MCF 10A (cell line): ENCODE measurements around the gene FA2H. TPM values are rescaled to one million over a fixed set of nuclear protein-coding genes. Genes with fewer than 3 reads are reported as not detected.

Source experiments
- BruUV-seq: library from RNA; stranded (reverse); fragments of 400-500 nt; replicated peaks from 2 replicates; lab custom pipeline; 2021; lab: Mats Ljungman, UMichigan
- CTCF ChIA-PET: fragments of 300-600 bp; sonication (Branson Sonifier 250); formaldehyde crosslinking; extraction: SDS; loops from one replicate; lab custom pipeline; 2021; ENCODE audit warnings: antibody characterized with exemption, inconsistent platforms; lab: Yijun Ruan, JAX
- POLR2A ChIA-PET: fragments of 300-600, 350-650 bp; sonication (Branson Sonifier 250); formaldehyde crosslinking; extraction: SDS; loops from one replicate; lab custom pipeline; 2020; ENCODE audit warnings: antibody characterized with exemption, inconsistent platforms; lab: Yijun Ruan, JAX
- DNase-seq: peaks from one replicate; pipeline ENCODE4 v3.0.0-alpha.2; 2018; ENCODE audit not compliant: unreplicated experiment
- H3K27ac Mint-ChIP-seq: one replicate; pipeline ENCODE4 v1.8.0; 2022; ENCODE audit warnings: mild to moderate bottlenecking, low read depth, mixed read lengths; ENCODE audit not compliant: unreplicated experiment
- H3K27me3 Mint-ChIP-seq: one replicate; pipeline ENCODE4 v1.8.0; 2022; ENCODE audit warnings: mixed read lengths; ENCODE audit not compliant: insufficient read depth, unreplicated experiment
- H3K36me3 Mint-ChIP-seq: one replicate; pipeline ENCODE4 v1.8.0; 2022; ENCODE audit warnings: mild to moderate bottlenecking, moderate library complexity, mixed read lengths; ENCODE audit not compliant: insufficient read depth, unreplicated experiment
- H3K4me1 Mint-ChIP-seq: one replicate; pipeline ENCODE4 v1.8.0; 2022; ENCODE audit warnings: mixed read lengths; ENCODE audit not compliant: insufficient read depth, unreplicated experiment
- H3K4me3 Mint-ChIP-seq: one replicate; pipeline ENCODE4 v1.8.0; 2022; ENCODE audit warnings: mild to moderate bottlenecking, moderate library complexity, mixed read lengths; ENCODE audit not compliant: unreplicated experiment
- H3K9me3 Mint-ChIP-seq: one replicate; pipeline ENCODE4 v1.8.0; 2022; ENCODE audit warnings: mixed read lengths; ENCODE audit not compliant: unreplicated experiment
- intact Hi-C: fragments of 100-400 bp; cut with micrococcal nuclease; formaldehyde crosslinking; loops from 2 replicates; pipeline ENCODE4 v1.14.1; 2022
- total RNA-seq: library from RNA; stranded (reverse); gene quantifications from 2 replicates; pipeline ENCODE4 v1.2.3, GENCODE V29; 2022
- TF ChIP-seq, protein P1 (sequence below): fragments of 200-600 bp; IDR thresholded peaks from one replicate; pipeline ENCODE4 v1.8.0; 2022; ENCODE audit warnings: antibody characterized with exemption, mild to moderate bottlenecking; ENCODE audit not compliant: unreplicated experiment

Gene FA2H
- total RNA-seq, 1 experiment from 2014 or later: not detected

DNA sequence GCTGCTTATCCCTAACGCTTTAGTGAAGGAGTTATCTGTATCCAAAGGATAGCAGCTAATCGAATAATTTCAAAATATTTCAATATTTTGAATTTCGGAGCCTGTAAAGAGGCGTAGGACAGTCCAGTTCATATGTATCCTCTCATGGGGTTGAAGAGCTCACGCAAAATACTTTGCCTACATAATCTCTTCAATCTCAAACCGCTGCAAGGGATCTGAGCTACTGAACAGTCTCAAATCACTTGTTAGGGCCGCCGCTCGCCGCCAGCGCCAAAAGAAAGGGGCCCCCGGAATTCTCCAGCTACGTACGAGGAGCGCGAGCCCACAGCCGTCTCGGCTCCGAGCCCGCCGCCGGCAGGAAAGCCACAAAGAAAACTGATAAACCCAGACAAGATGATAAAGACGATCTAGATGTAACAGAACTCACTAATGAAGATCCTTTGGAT lies 107.3 kb downstream of the FA2H start:
- Mint-ChIP-seq H3K36me3 (peaks cover 30% of the 10 kb centered on the region), H3K4me3 (peak overlapping the region; percentile 89), H3K4me1 (peaks cover 5% of the 10 kb centered on the region), H3K27ac (peak overlapping the region; percentile 97), H3K27me3 (no peaks in the 10 kb centered on the region), H3K9me3 (no peaks in the 10 kb centered on the region)
- ChIA-PET POLR2A (interaction anchor here (0.6 to 3.6 kb wide), 14 partner anchors 10 to 205 kb away, joined by 3 to 33 read pairs (median 5); partner anchors contain the start of genes GLG1 and MLKL), CTCF (interaction anchor here (0.7 to 2.2 kb wide), 6 partner anchors 16 to 344 kb away, joined by 3 to 8 read pairs (median 4); no protein-coding TSS in a partner anchor)
- DNase-seq: peak; percentile 15
- TSS peak; percentile 52 for BruUV-seq
- intact Hi-C loops: no loop called here
- TF ChIP-seq, protein P1, sequence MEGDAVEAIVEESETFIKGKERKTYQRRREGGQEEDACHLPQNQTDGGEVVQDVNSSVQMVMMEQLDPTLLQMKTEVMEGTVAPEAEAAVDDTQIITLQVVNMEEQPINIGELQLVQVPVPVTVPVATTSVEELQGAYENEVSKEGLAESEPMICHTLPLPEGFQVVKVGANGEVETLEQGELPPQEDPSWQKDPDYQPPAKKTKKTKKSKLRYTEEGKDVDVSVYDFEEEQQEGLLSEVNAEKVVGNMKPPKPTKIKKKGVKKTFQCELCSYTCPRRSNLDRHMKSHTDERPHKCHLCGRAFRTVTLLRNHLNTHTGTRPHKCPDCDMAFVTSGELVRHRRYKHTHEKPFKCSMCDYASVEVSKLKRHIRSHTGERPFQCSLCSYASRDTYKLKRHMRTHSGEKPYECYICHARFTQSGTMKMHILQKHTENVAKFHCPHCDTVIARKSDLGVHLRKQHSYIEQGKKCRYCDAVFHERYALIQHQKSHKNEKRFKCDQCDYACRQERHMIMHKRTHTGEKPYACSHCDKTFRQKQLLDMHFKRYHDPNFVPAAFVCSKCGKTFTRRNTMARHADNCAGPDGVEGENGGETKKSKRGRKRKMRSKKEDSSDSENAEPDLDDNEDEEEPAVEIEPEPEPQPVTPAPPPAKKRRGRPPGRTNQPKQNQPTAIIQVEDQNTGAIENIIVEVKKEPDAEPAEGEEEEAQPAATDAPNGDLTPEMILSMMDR: no peak

DNA sequence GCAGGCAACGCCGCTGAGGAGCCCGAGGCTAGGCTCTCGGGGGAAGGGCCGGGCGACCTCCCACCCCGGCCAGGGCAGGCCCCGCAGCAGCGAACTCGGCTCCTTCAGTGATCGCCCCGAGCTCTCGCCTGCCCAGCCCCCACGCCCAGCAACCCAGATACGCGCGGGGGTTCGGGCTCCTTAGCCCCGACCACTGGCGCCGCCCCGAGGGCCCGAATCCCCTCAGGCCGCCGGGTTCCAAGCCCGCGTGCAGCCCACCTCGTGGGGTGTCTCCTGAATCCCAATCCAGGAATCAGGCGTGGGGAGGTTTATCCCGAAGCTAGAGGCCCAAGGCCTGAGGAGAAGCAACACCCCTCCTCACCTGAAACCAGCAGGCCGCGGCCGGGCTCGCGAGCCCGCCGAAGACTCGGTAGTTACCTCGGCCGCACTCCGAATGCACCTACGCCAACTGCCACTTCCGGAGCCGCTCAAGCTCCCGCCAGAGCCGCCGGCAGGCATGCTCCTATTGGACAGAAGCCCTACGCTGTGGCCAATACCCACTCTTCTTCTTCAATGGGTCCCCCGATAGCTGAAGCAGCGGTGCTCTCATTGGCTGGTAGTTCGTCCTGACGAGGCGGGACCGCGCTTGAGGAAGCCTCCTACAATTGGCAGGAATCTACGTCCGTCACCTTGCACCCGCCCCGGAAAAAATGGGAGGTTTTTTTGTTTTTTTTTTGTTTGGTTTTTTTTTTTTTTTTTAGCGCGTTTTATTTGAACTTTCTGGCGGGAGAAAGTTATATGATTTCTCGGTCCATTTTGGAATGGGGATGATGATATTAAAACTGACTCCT lies 108.0 kb downstream of the FA2H start, which contains the start of gene RFWD3:
Gene RFWD3, minus strand, starts transcription at position 453 of the 830 bp plus-strand sequence. CDS start 5,428 bp downstream, outside the sequence.
- TF ChIP-seq, protein P1: no peak
- H3K27me3 Mint-ChIP-seq: no peaks in the 10 kb centered on the region
- peak within 1 kb of the TSS; percentile 97 for H3K27ac Mint-ChIP-seq
- peak within 1 kb of the TSS; percentile 89 for H3K4me3 Mint-ChIP-seq
- no peaks in the 10 kb centered on the region for H3K9me3 Mint-ChIP-seq
- H3K4me1 Mint-ChIP-seq: peaks cover 5% of the 10 kb centered on the region
- ChIA-PET POLR2A (interaction anchor here (0.6 to 3.6 kb wide), 15 partner anchors 9 to 205 kb away, joined by 3 to 33 read pairs (median 5); partner anchors contain the start of genes GLG1 and MLKL), CTCF (interaction anchor here (0.7 to 2.2 kb wide), 6 partner anchors 15 to 343 kb away, joined by 3 to 8 read pairs (median 4); no protein-coding TSS in a partner anchor)
- intact Hi-C loops: no loop called here
- no TSS peak for BruUV-seq
- peak; percentile 98 for DNase-seq
- peaks cover 32% of the 10 kb centered on the region for H3K36me3 Mint-ChIP-seq

DNA sequence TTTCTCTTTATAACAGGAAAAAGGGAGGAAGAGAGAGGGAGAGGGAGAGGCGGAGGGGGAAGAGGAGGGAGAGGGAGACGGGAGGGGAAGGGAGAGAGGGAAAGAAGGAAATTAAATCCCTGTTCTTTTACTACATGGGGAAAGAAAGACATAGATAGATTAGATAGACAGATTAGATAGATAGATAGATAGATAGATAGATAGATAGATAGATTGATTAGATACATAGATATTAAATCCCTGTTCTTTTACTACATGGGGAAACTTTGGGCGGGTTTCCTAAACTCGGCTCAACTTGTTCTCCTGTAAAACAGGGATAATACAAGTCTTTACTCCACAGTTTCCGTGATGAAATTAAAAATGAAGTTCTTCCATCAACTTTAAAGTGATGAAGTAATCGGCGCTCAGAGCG lies 108.6 kb downstream of the FA2H start:
- Mint-ChIP-seq H3K27me3 (no peaks in the 10 kb centered on the region), H3K4me1 (peaks cover 5% of the 10 kb centered on the region), H3K36me3 (peaks cover 35% of the 10 kb centered on the region), H3K4me3 (peak overlapping the region; percentile 89), H3K27ac (peak overlapping the region; percentile 97), H3K9me3 (no peaks in the 10 kb centered on the region)
- intact Hi-C loops: no loop called here
- ChIA-PET POLR2A (interaction anchor here (1.3 to 3.6 kb wide), 7 partner anchors 8 to 204 kb away, joined by 5 to 33 read pairs (median 9); partner anchors contain the start of genes GLG1 and MLKL), CTCF (interaction anchor here (0.8 to 1.7 kb wide), 2 partner anchors 15 to 44 kb away, joined by 3 to 4 read pairs; no protein-coding TSS in a partner anchor)
- TF ChIP-seq, protein P1: no peak
- no TSS peak for BruUV-seq
- DNase-seq: no peak

Other genes starting within 250 kb of the FA2H start
- gene GLG1, start 167.7 kb downstream of the FA2H start, total RNA-seq: 99.1 and 132 TPM in 2 replicates
- gene RFWD3, start 107.9 kb downstream of the FA2H start, total RNA-seq: 31.2 and 33.7 TPM in 2 replicates
- 12.1 and 14.2 TPM in 2 replicates for gene MLKL, start 74.0 kb downstream of the FA2H start, total RNA-seq
- gene WDR59, start 210.3 kb upstream of the FA2H start, total RNA-seq: 53.8 and 56.1 TPM in 2 replicates
- 8.3 and 10.5 TPM in 2 replicates for gene ZNRF1, start 224.2 kb upstream of the FA2H start, total RNA-seq